Measurements from ENCODE around the gene SORCS1. TPM values are rescaled to one million over a fixed set of nuclear protein-coding genes. Genes with fewer than 3 reads are reported as not detected.

The SORCS1 gene
- total RNA-seq, 1 experiment from 2014 or later: not detected

- ATAC-seq: no peak
- Histone ChIP-seq H3K4me3 (replicated peaks in 1 of 2; ENCODE audit: low read depth in 1 of 2, low read length in 2 of 2) (no peak overlapping the region), H2AFZ (ENCODE audit: low read depth, low read length, poor library complexity, severe bottlenecking) (no peak overlapping the region), H3K4me2 (ENCODE audit: low read length) (no peak overlapping the region), H3K4me1 (ENCODE audit: control insufficient read depth in 1 of 2, insufficient read depth in 2 of 2, low read length in 2 of 2) (no peaks in the 10 kb centered on the region), H4K20me1 (ENCODE audit: insufficient read depth) (no peaks in the 10 kb centered on the region), H3K36me3 (ENCODE audit: control insufficient read depth in 1 of 2, insufficient read depth in 2 of 2, low read length in 2 of 2) (no peaks in the 10 kb centered on the region), H3K27ac (ENCODE audit: low read depth, low read length) (no peak overlapping the region), H3K9ac (ENCODE audit: low read length) (no peak overlapping the region), H3K27me3 (ENCODE audit: insufficient read depth, low read length) (no peaks in the 10 kb centered on the region), H3K9me3 (ENCODE audit: control insufficient read depth in 1 of 2, insufficient read depth in 1 of 2, low read depth in 1 of 2, low read length in 2 of 2) (peaks cover 26 to 28% of the 10 kb centered on the region in 2 experiments; a peak in 3 of 4 replicates), H3K79me2 (ENCODE audit: insufficient read depth, low read length) (no peaks in the 10 kb centered on the region), H3K9me2 (ENCODE audit: insufficient read depth) (no peaks in the 10 kb centered on the region)
- intact Hi-C loops (cut with micrococcal nuclease): no loop called here
- TF ChIP-seq EGR1 (IDR thresholded peaks at IDR 0.05; ENCODE audit: low read depth) (no peak), FOSL1 (IDR thresholded peaks at IDR 0.05; ENCODE audit: low read depth) (no peak), TCF7L2 (IDR thresholded peaks at IDR 0.05; ENCODE audit: borderline replicate concordance, extremely low read depth, insufficient read depth, insufficient read length) (no peak), CEBPB (IDR thresholded peaks at IDR 0.05; ENCODE audit: low read depth) (no peak), RAD21 (IDR thresholded peaks at IDR 0.05; ENCODE audit: low read depth) (no peak), ATF3 (IDR thresholded peaks at IDR 0.05) (no peak), YY1 (IDR thresholded peaks at IDR 0.05; ENCODE audit: extremely low read depth, insufficient replicate concordance, low read depth, low read length) (no peak), SRF (IDR thresholded peaks at IDR 0.05; ENCODE audit: low read depth) (no peak), POLR2AphosphoS5 (IDR thresholded peaks at IDR 0.05; ENCODE audit: low read depth, low read length) (no peak), ZBTB33 (IDR thresholded peaks at IDR 0.05; ENCODE audit: extremely low read depth, insufficient replicate concordance, low read length) (no peak), ZFX (IDR thresholded peaks at IDR 0.05) (no peak), EZH2 (IDR thresholded peaks at IDR 0.05) (no peak), EZH2phosphoT487 (IDR thresholded peaks at IDR 0.05; ENCODE audit: borderline replicate concordance) (no peak), CTCF (IDR thresholded peaks at IDR 0.05 in 2 of 3, conservative IDR thresholded peaks at IDR 0.05 in 1 of 3; ENCODE audit: borderline replicate concordance in 1 of 3, insufficient read depth in 1 of 3, low read depth in 2 of 3, low read length in 2 of 3) (no peak), CBX3 (IDR thresholded peaks at IDR 0.05; ENCODE audit: low read depth) (no peak), JUND (IDR thresholded peaks at IDR 0.05) (no peak)
- ChIA-PET POLR2A (no interaction called here), CTCF (no interaction called here), RAD21 (ENCODE audit: low non-redundant PET in 1 of 2, low total read pairs in 2 of 2, uncharacterized antibody in 2 of 2, unreplicated experiment in 2 of 2) (no interaction called here)
- no peak for DNase-seq (ENCODE audit: low read depth, low spot score)
- BruUV-seq (replicated peaks): no TSS peak
Measured at GRCh38 chr10:107004362-107004761, 160.1 kb downstream of the SORCS1 start.

All from HCT116 (cell line).